ENCODE results near the gene NHERF1.

NHERF1 gene

DNA sequence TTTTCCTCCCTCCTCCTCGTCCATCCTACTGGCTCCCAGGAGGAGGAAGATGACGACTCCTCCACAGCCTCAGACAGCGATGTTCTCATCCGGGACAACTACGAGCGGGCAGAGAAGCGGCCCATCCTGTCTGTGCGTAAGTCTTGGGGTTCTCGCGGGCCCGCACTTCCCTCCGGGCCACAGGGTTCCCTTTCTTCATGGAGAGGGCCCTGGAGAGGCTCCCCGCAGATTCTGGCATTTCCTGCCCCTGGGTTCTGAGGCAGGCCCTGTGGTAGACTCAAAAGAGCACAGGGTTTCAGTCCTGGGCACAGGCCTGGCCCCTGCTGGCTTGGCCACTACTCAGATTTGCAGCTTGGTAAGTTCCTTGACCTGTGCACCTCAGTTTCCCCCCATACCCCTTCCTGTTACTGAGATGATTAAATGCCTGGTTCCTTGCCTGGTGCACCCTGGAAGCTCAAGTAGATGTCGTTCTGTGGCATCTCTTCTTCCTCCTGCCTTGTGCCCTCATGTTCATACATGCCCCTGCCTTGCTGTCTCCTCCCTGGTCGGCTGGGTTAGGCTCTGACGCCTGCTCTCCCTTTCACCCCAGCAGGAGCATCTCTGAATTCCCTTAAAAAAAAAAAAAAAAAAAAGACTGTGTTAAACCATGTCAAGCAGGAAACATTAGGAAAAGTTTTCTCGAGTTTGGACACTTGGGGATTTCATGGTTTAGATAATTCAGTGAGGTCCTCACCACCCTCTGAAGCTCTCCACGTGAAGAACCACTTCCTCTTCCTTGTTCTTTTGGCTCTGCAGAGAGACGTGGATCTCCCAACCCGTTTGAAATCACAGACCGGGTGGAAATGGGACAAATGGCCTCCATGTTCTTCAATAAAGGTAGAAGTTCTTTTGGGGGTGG, 42.0 kb downstream of the NHERF1 start:
- DNase-seq: no peak

DNA sequence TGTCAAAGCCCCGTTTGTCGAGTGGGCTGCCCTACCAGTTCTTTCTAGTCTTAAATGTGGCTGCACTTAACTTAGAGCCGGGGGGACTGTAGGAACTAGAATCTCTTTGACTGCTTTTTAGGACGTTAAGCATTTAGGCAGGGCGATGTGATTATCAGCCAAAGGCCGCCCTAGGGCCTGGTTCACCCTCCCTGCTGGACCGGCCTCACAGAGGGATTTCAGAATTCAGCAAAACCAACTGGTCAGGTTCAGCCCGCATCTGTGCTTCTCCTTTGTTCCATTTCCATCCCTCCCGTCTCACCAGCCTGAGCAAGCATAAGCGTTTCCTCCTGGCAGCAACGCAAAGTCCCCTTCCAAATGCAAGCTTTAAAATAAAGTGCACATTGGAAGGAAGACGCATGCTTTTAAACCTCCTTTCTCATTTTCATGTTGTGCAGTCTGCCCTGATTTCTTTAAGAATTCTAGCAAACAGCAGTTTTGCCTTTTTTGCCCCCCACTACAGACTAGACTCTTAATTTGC, 44.2 kb downstream of the NHERF1 start:
- no peak for DNase-seq

DNA sequence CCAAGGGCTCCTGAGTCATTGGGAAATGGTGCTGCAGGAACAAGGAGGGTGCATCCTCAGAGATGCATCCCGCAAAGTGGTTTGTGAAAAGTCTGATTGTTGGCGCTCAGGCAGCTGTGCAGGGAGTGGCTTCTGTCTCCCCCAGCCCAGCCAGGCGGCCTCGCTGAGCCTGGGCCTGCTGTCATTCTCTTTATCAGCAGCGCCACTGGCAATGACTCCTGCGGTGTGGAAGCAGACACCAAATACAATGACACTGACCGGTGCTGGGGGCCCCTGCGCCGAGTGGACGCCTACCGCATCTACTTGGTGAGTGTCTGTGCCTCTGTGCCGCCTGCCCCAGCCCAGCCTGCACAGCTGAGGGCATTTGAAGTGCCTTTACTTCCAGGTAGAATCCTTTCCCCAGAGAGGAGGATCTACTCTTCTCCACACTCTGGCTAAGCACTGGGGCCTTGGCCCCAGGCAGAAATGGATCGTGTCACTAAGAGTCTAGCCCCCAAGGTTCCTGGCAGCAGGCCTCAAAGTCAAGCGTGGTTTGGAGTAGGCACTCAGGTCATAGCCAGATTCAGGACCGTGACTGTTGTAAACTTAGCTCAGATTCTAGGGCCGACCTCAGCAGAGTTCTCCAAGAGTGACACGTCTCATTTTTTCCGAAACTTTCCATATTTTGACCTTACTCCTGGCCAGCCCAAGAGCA, 47.0 kb downstream of the NHERF1 start:
- DNase-seq: no peak

DNA sequence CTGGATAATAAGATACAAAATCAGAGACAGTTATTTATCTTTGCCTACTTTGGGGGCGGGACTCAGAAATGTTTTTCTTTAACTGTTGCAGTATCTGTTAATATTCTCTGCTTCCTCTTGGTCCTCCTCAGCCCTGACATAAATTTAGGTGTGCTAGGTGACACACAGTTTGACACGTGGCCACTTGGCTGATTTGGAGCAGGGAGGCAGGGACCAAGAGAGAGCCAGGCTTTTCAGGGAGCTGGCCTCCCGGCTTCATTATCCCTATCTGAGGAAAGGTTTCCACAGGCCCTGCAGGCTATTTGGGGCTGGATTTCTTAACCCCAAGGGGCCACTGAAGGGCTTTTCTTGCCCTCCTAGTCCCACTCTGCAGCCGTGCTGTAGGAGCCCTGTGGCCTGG, 47.8 kb downstream of the NHERF1 start:
- DNase-seq: no peak

DNA sequence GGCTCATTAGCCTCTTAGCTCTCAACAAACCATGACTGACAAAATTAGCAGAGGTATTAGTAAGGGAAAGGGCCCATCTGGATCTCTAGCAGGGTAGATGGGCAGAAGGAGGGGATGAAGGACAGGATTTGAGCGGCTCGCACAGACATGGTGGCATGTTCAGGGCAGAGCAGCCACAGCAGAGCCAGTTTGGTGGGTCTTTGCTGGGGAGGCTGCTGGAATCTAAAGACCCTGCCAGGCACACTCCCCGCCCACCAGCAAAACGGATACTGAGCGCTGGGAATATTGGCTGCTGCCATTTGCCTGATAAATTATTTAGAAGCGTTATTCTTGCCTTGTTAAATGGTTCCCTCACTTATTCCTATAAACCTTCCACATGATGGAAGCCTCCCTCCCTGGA, 48.4 kb downstream of the NHERF1 start:
- no peak for DNase-seq

DNA sequence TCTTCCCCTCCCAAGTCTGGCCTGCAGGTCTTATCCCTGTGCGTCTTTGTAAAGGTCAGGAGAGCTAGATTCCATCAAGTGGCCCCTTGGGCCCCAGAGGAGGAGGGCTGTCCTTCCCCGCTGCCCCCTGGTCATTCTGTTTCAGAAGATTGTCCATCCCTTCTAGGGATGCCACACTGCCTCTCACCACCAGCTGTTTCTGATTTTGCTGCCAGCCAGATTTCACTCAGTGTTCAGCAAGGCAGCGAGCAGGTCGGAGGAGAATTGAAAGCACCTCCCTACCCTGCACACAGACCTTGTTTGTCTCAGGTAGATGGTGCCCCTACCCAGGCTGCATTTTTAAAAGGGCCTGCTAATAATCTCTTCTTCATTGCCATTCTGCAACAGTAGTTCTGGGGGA, 49.4 kb downstream of the NHERF1 start:
- DNase-seq: no peak

DNA sequence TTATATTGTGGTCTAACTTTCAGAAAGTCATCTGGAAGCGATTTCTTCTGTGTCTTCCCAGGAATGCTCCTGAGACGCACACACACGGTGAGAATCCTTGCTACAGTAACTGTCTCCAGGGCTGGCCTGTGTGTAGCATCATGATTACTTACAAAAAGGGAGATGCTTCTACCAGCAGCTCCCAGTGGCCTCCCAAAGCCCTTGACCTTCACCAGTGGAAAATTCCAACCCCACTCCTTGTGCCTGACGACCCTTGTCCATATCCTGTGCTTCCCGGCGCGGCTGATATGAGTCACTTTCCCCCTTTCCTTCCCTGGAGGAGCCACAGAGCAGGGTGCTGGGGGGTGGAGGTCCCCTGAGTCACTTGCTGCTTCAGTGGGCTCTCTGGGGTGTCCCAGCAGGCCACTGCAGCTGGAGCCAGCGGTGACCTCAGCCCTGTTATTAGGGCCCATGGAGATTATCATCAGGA, 49.8 kb downstream of the NHERF1 start:
- DNase-seq: no peak

DNA sequence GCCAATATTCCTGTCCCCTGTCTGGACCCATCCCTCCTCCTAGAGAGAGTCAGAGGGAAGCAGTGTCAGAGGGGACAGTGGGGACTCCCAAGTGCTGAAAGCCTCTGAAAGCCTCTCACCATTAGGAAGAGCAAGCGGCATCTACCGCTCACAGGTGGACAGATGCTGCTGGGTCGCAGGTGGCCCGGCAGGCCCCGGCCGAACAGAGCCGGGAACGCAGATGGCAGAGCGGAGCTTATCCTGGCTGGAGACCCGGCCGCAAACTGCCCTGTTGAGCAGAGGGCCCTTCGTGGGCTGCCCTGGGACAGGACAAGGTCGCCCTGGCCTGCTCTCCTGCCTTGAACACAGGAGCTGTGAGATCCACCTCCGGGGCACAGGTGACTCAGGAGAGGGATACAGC, 50.7 kb downstream of the NHERF1 start:
- no peak for DNase-seq

DNA sequence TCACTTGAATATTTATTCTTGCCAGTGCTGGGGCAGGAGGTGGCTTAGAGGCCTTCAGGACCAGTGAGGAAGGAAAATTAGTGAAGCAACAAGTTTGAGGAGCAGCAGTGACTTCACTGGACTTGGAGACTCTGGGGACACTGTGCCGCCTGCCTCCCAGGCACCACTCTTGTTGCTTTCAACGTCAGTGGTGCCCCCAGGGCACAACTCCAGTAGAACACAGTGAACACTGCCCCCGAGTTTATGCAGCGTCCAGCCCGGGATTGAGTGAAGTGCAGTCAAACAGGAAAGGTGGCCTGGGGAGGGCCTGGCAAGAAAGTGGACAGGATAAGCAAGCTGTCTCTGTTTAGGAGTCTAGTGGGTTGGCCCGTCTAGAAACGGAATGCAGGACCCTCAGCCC, 52.1 kb downstream of the NHERF1 start:
- DNase-seq: no peak

DNA sequence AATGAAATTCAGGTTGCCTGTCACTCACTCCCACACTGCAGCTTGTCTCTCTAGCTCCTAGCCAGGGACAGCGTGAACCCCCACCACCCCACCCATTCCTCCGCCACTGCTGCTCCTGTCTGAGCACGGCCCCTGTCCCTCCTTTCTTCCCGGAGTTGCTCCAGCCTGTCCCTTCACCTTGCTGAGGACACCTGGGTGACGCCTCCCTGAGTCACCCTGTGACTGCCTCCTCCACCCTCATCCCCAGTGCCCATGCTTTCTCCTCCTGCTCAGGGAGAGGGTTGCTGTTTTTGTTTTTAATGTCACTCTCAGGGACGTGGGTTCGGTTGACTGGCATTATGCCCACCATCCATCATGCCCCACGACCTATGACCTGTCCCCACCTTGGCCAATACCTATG, 53.5 kb downstream of the NHERF1 start:
- no peak for DNase-seq

DNA sequence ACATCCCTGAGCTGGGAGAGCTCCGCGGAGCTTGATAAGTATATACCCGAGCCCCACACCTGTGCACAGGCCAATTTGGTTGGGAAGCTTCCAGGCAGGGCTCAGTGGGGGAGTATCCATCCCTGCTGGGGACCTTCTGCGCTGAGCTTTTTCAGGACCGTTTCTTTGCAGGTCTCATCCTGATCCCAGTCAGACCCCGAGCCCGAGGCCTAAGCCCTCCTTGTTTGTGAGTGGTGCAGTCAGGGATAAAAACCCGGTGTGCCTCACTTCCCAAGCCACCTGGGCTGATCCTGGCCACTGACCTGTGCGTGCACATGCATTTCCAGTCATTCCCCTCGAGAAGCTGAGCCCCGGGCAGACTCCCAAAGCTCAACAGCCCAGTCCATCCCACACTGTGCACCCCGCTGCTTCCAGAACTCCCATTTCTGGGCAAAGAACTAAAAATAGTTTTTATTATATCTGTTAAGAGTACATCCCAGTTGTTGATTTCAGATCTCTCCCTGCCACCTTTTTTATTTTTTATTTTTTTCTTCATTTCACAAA, 55.0 kb downstream of the NHERF1 start:
- no peak for DNase-seq

DNA sequence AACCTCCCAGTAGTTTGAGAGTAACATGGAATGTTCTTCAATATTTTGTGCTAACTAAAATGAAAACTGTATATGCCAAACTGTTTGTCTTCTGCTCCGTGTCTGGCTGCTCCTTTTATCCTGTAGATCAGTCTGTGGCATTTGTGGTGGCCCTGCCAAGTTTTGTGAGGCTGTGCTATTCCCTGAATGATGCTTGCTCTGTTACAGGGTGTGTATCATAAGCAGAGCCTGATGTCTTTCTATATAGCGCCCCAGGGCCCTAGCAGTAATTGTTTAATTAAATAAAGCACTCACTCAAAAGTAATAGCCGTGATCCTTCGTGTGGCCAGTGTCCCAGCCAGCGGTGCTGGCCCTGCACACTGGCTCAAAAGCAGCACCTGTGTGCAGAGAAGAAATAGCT, 55.5 kb downstream of the NHERF1 start:
- no peak for DNase-seq

DNA sequence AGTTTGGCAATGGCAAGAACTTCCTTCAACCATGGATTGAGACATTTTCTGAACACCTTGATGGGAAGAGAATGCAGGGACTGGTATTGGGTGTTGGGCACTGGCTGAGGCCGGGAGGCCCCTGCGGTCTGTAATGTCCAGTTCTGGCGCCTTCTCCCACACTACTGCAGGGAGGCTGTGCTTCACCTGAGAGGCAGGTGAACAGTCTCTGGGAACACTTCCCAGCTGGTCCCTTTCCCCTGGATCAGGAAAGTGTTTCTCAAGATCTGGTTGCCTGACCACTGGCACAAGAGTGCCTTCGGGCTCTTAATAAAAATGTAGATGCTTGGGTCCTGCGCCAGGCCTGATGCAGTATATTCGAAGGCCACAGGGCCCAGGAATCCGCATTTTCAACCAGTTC, 56.3 kb downstream of the NHERF1 start:
- no peak for DNase-seq

DNA sequence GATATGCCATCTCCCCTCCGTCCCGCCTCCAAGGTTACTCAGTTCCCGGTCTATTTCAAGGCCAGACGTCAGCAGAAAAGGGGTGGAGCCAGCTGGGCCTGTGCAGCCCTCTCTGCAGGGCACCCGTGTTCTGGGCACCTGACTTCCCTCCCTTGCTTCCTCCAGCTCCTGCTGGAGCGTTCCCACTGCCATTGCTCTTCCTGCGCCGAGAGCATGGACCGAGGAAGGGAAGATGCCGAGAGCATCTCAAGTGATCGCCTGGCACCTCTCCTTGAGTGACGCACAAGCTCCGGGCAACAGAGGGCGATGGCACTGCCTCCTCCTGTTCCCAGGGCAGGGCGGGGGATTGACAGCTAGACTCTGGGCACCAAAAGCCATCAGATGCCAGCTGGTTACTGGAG, 57.2 kb downstream of the NHERF1 start:
- no peak for DNase-seq

DNA sequence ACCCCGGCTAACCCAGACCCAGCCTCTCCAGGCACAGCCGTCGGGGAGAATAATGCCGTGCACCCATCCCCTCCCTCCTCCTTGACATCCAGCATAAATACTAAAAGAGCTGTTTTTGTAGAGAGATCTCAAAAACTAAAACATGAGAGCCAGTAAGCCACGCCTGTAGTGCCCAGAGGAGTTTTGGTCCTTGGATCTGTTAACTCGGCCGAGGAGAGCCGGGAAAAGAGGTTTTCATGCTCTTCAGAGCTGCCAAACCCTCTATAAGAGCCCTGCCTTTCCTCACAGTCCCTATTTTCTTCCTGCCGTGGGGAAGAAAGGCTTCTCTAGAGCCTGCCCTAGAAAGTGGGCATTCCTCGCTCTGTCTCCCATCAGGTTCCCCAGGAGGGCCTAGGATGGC, 57.9 kb downstream of the NHERF1 start:
- DNase-seq: no peak

DNA sequence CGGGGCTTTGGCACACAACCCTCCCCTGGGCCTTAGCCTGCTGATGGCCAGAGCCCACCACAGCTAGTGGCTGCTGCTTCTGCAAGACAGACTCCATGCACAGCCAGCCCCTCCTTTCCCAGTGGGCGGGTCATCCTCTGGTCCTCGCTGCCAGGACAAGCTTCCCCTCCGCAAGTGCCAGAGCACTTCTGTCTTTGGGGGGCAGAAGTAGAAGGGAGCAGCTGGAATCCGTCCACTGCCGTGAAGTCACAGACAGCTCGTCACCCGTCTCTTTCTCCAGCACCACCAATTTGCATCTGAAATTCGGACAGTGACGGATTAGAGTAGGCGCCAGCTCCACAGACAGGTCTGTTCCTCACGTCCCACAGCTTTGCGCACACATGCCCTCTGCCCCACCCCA, 59.0 kb downstream of the NHERF1 start:
- no peak for DNase-seq

DNA sequence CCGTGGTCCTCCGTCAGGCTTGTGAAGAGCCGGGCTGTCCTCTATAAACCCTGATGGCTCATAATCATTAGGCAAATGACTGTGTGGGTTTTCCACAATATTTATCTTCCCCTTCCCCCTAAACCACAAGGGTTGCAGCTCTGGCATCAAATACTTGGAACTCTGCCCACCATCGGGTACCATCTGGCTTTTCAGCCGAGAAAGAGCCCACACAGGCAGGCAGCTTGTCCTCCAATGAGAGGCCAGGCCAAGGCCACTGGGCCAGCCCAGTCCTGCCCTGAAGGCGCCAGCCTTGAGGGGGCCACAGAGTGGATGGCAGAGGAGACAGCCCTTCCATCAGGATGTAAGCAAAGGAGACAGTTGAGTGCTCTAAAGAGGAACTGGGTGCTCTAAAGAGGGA, 59.5 kb downstream of the NHERF1 start:
- no peak for DNase-seq

DNA sequence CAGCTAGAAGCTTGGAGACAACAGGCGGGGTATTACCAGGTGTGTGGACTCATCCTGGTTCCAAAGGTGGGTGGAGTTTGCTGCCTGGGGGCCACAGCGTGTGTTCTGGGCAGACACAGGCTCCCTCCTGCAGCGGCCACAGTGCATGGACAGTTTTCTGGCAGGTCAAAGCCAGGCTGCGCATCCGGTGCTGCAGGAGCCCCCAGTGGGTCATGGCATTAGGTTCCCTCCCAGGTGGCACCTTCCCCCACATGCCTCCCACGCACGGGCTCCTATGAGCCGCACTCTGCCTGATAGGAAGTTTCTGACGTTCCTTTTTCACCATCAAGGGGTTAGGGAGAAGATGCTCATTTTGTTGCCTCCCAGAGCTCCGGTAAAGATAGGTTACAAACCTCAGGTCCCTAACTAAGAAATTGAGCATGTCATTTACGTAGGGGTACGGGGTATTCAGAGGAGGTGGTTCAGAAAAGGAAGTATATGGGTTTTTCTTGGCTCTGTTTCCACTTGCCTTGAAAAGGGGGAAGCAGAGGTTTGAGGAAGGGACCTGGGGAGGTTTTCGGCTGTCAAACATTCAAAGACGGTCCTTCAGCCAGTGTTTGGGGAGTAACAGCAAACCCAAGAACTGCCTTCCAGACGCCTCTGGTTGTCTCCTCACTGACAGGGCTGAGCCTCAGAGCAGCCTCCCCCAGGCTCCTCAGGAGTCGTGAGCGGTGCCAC, 60.4 kb downstream of the NHERF1 start:
- no peak for DNase-seq

DNA sequence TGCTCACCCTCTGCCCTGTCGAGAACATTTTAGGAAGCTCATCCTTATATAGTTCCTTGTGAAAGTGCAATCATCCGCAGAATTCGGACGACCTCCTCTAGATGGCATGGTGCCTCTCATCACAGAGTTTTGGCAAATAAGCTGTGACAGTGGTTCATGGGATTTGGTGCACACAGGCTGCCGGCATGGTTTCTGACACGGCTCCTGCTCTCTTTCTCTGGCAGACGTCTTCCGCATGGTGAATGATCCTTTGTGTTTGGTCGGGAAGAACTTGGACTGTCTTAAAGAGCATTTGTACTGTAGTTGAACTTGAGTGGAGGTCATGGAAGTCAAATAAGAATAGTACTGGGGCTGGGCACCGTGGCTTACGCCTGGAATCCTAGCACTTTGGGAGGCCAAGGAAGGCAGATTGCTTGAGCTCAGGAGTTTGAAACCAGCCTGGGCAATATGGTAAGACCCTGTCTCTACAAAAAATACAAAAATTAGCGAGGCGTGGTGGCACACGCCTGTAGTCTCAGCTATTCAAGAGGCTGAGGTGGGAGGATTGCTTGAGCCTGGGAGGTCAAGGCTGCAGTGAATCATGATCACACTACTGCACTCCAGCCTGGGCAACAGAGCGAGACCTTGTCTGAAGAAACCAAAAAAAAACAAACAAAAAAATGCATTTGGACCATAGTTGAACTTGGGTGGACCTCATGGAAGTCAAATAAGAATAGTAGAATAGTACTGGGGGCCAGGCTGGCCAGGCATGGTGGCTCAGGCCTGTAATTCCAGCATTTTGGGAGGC, 62.5 kb downstream of the NHERF1 start:
- DNase-seq: no peak

DNA sequence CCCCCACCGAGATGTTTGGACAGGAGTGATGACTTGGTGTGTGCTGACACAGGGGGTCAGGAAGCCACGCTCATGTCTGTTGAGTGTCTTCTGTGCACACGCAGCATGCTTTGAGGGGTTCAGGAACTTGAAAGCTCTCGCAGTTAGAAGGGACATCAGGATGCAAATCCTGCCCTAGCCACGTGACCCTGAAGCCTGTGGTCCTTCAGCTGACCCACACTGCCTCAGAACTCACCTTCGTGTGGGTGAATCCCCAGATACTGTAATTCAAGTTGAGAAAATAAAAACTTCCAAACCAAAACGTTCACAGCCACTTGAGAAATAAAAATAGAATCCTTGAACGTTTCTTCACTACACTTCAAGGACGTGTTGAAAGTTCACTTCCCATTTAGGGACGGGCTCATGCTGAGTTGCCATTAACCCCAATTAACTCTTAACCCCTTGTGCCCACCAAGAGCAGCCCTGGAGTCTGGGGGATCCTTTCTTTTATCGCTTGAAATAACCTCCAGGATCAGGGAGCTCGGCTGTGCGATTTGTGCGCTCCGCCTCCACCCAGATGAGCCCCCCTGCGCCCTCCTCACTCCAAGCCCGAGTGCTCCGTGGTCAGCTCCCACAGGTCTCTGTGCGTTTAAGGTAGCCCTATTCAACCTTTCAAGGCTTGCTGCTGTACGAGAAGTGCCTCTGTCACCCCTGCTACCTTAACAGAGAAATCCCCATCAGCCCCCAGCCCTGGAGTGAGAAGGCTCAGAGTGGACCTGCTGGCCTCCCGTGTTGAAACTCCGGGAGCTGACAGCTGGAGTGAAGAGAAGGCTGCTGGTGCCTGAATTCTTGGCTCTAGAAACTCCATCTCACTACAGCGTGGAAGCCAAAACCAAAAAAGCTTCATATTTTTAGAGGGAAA, 63.9 kb downstream of the NHERF1 start:
- no peak for DNase-seq

DNA sequence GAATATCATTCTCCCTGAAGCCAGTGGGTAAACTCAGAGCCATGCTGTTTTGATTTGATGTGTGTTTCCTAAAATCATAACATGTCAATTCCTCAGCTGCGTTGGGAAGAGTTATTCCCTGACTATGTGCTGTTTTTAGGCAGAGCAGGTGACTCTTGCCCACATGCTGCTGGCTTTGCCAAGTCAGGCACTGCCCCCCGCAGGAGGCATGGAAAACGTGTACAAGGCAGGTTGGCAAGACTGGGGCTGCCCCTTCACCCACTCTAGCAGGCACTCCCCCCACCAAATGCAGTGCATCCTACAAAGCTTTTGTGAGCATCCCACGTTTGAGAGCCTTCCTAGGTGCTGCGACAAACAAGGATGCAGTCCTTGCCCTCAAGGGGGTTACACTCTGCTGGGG, 66.0 kb downstream of the NHERF1 start:
- no peak for DNase-seq

Measured in stimulated activated CD4-positive, alpha-beta T cell treated with anti-CD3 and anti-CD28 coated beads, Interleukin-2, amount 100 ng/mL, for 48 hours (primary cell).